ENCODE data around the gene ADH4. TPM values are rescaled to one million over a fixed set of nuclear protein-coding genes. Genes with fewer than 3 reads are reported as not detected.

ADH4 gene
- total and polyA plus RNA-seq, 2 experiments from 2014 or later, result not detected

DNA sequence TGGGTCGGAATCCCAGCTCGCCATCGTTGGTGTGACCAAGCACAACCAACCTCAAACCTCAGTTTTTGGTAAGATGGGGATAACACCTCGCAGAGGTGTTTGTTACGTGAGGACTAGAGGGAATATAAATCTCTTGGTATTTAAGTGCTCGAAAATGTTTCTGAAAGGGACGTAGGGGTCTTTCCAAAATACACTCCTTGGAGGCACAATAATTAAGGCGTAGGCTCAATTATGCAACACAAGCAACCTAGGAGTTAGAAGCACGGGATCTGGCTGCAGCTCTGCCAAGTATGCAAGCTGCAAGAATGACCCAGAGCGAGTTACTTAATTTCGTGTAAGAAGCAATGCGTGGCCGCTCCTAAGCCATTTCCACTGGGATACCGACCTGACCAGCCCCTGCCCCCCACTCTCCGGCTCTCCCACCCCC, 56.1 kb downstream of the ADH4 start:
- TF ChIP-seq EZH2phosphoT487 (IDR thresholded peaks at IDR 0.05; ENCODE audit: unreplicated experiment) (no peak), NANOG (IDR thresholded peaks at IDR 0.05; ENCODE audit: borderline replicate concordance) (no peak), JUNB (IDR thresholded peaks at IDR 0.05; ENCODE audit: unreplicated experiment) (no peak), ZNF331 (CRISPR knock-in tag; IDR thresholded peaks at IDR 0.05; ENCODE audit: low read depth) (no peak), ZNF114 (CRISPR knock-in tag; IDR thresholded peaks at IDR 0.05) (no peak), STAT1 (IDR thresholded peaks at IDR 0.05; ENCODE audit: unreplicated experiment) (no peak), CREB1 (CRISPR knock-in tag; IDR thresholded peaks at IDR 0.05; ENCODE audit: low read depth) (no peak), POLR2AphosphoS5 (IDR thresholded peaks at IDR 0.05; ENCODE audit: low read depth) (no peak), EZH2 (IDR thresholded peaks at IDR 0.05; ENCODE audit: low read depth, unreplicated experiment) (no peak)
- TF ChIP-seq, protein P1, sequence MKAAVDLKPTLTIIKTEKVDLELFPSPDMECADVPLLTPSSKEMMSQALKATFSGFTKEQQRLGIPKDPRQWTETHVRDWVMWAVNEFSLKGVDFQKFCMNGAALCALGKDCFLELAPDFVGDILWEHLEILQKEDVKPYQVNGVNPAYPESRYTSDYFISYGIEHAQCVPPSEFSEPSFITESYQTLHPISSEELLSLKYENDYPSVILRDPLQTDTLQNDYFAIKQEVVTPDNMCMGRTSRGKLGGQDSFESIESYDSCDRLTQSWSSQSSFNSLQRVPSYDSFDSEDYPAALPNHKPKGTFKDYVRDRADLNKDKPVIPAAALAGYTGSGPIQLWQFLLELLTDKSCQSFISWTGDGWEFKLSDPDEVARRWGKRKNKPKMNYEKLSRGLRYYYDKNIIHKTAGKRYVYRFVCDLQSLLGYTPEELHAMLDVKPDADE (IDR thresholded peaks at IDR 0.05), result no peak
- TF ChIP-seq, protein P2, sequence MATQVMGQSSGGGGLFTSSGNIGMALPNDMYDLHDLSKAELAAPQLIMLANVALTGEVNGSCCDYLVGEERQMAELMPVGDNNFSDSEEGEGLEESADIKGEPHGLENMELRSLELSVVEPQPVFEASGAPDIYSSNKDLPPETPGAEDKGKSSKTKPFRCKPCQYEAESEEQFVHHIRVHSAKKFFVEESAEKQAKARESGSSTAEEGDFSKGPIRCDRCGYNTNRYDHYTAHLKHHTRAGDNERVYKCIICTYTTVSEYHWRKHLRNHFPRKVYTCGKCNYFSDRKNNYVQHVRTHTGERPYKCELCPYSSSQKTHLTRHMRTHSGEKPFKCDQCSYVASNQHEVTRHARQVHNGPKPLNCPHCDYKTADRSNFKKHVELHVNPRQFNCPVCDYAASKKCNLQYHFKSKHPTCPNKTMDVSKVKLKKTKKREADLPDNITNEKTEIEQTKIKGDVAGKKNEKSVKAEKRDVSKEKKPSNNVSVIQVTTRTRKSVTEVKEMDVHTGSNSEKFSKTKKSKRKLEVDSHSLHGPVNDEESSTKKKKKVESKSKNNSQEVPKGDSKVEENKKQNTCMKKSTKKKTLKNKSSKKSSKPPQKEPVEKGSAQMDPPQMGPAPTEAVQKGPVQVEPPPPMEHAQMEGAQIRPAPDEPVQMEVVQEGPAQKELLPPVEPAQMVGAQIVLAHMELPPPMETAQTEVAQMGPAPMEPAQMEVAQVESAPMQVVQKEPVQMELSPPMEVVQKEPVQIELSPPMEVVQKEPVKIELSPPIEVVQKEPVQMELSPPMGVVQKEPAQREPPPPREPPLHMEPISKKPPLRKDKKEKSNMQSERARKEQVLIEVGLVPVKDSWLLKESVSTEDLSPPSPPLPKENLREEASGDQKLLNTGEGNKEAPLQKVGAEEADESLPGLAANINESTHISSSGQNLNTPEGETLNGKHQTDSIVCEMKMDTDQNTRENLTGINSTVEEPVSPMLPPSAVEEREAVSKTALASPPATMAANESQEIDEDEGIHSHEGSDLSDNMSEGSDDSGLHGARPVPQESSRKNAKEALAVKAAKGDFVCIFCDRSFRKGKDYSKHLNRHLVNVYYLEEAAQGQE (IDR thresholded peaks at IDR 0.05; ENCODE audit: unreplicated experiment), result no peak
- TF ChIP-seq, protein P3, sequence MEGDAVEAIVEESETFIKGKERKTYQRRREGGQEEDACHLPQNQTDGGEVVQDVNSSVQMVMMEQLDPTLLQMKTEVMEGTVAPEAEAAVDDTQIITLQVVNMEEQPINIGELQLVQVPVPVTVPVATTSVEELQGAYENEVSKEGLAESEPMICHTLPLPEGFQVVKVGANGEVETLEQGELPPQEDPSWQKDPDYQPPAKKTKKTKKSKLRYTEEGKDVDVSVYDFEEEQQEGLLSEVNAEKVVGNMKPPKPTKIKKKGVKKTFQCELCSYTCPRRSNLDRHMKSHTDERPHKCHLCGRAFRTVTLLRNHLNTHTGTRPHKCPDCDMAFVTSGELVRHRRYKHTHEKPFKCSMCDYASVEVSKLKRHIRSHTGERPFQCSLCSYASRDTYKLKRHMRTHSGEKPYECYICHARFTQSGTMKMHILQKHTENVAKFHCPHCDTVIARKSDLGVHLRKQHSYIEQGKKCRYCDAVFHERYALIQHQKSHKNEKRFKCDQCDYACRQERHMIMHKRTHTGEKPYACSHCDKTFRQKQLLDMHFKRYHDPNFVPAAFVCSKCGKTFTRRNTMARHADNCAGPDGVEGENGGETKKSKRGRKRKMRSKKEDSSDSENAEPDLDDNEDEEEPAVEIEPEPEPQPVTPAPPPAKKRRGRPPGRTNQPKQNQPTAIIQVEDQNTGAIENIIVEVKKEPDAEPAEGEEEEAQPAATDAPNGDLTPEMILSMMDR (conservative IDR thresholded peaks at IDR 0.05; ENCODE audit: low read depth in 2 of 2), result no peak
- TF ChIP-seq, protein P4, sequence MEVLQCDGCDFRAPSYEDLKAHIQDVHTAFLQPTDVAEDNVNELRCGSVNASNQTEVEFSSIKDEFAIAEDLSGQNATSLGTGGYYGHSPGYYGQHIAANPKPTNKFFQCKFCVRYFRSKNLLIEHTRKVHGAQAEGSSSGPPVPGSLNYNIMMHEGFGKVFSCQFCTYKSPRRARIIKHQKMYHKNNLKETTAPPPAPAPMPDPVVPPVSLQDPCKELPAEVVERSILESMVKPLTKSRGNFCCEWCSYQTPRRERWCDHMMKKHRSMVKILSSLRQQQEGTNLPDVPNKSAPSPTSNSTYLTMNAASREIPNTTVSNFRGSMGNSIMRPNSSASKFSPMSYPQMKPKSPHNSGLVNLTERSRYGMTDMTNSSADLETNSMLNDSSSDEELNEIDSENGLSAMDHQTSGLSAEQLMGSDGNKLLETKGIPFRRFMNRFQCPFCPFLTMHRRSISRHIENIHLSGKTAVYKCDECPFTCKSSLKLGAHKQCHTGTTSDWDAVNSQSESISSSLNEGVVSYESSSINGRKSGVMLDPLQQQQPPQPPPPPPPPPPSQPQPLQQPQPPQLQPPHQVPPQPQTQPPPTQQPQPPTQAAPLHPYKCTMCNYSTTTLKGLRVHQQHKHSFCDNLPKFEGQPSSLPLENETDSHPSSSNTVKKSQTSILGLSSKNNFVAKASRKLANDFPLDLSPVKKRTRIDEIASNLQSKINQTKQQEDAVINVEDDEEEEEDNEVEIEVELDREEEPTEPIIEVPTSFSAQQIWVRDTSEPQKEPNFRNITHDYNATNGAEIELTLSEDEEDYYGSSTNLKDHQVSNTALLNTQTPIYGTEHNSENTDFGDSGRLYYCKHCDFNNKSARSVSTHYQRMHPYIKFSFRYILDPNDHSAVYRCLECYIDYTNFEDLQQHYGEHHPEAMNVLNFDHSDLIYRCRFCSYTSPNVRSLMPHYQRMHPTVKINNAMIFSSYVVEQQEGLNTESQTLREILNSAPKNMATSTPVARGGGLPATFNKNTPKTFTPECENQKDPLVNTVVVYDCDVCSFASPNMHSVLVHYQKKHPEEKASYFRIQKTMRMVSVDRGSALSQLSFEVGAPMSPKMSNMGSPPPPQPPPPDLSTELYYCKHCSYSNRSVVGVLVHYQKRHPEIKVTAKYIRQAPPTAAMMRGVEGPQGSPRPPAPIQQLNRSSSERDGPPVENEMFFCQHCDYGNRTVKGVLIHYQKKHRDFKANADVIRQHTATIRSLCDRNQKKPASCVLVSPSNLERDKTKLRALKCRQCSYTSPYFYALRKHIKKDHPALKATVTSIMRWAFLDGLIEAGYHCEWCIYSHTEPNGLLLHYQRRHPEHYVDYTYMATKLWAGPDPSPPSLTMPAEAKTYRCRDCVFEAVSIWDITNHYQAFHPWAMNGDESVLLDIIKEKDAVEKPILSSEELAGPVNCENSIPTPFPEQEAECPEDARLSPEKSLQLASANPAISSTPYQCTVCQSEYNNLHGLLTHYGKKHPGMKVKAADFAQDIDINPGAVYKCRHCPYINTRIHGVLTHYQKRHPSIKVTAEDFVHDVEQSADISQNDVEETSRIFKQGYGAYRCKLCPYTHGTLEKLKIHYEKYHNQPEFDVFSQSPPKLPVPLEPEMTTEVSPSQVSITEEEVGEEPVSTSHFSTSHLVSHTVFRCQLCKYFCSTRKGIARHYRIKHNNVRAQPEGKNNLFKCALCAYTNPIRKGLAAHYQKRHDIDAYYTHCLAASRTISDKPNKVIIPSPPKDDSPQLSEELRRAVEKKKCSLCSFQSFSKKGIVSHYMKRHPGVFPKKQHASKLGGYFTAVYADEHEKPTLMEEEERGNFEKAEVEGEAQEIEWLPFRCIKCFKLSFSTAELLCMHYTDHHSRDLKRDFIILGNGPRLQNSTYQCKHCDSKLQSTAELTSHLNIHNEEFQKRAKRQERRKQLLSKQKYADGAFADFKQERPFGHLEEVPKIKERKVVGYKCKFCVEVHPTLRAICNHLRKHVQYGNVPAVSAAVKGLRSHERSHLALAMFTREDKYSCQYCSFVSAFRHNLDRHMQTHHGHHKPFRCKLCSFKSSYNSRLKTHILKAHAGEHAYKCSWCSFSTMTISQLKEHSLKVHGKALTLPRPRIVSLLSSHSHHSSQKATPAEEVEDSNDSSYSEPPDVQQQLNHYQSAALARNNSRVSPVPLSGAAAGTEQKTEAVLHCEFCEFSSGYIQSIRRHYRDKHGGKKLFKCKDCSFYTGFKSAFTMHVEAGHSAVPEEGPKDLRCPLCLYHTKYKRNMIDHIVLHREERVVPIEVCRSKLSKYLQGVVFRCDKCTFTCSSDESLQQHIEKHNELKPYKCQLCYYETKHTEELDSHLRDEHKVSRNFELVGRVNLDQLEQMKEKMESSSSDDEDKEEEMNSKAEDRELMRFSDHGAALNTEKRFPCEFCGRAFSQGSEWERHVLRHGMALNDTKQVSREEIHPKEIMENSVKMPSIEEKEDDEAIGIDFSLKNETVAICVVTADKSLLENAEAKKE (CRISPR knock-in tag; IDR thresholded peaks at IDR 0.05), result no peak
- Histone ChIP-seq H3K4me3 (peak overlapping the region; percentile 81), H3F3A (replicated peaks; ENCODE audit: low read depth) (no peaks in the 10 kb centered on the region), H4K20me1 (replicated peaks; ENCODE audit: insufficient read depth) (no peaks in the 10 kb centered on the region; the same call in 1 of the 2 replicates), H3K79me2 (replicated peaks; ENCODE audit: insufficient read depth) (peaks cover 67% of the 10 kb centered on the region), H3K4me2 (peak overlapping the region; percentile 87), H2AFZ (no peak overlapping the region), H3K4me1 (ENCODE audit: insufficient read depth) (peaks cover 18% of the 10 kb centered on the region), H3K27ac (ENCODE audit: low read depth) (peak overlapping the region; percentile 93), H3K9me2 (ENCODE audit: insufficient read depth) (no peaks in the 10 kb centered on the region), H3K36me3 (ENCODE audit: insufficient read depth) (peaks cover 18% of the 10 kb centered on the region; the same call in 1 of the 2 replicates), H3K27me3 (ENCODE audit: insufficient read depth) (no peaks in the 10 kb centered on the region)
- Mint-ChIP-seq H3K4me1 (peaks cover 39% of the 10 kb centered on the region), H3K36me3 (ENCODE audit: low read depth) (peaks cover 45% of the 10 kb centered on the region), H3K4me3 (peak overlapping the region; percentile 93), H3K27ac (peak overlapping the region; percentile 99), H3K27me3 (ENCODE audit: insufficient read depth, low read depth, poor library complexity) (peaks cover 17% of the 10 kb centered on the region), H3K9me3 (peaks cover 3% of the 10 kb centered on the region; the same call in 2 of the 3 replicates)
- DNase-seq (ENCODE audit: low spot score) (peak; percentile 57), ATAC-seq (peak; percentile 25)

All from GM23338 (cell line).